Measurements from ENCODE around the gene ATXN10. TPM values are rescaled to one million over a fixed set of nuclear protein-coding genes. Genes with fewer than 3 reads are reported as not detected.

ATXN10 gene
- total RNA-seq, 1 experiment from 2014 or later: 303 TPM

DNA sequence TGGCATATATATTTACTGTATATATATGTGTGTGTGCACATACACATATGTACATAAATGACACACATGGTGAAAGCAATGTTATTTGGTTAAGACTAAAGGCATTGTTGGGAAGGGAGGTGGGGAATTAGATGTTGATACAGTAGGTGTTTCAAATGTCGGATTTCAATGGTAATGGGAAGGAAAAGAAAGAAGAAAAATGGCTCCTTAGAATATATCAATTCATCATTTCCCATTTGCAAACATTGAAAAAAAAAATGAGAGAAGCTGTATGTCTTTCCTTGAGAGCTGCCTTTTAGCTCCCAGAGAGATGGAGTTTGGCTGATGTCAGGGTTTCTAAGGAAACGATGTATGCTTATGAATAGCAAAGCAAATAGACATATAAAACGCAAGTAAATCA is 33.4 kb upstream of the ATXN10 start:
- ChIA-PET POLR2A (ENCODE audit: unreplicated experiment) (interaction anchor here (0.5 to 0.7 kb wide), 2 partner anchors 49 to 338 kb away, joined by 3 read pairs; no protein-coding TSS in a partner anchor), CTCF (no interaction called here)
- no peak for TF ChIP-seq EZH2 (IDR thresholded peaks at IDR 0.05; ENCODE audit: low read depth)
- intact Hi-C loops (cut with micrococcal nuclease; ENCODE audit: unreplicated experiment): loop anchor here (2.0 to 10.0 kb wide), 3 partner anchors 41 to 193 kb away; no protein-coding TSS in a partner anchor
- Histone ChIP-seq H3F3A (ENCODE audit: insufficient read depth, low read depth) (peaks cover 36% of the 10 kb centered on the region), H3K4me1 (replicated peaks; ENCODE audit: insufficient read depth) (peaks cover 45% of the 10 kb centered on the region), H3K36me3 (ENCODE audit: low read depth) (no peaks in the 10 kb centered on the region), H3K9me3 (ENCODE audit: insufficient read depth, low read depth) (peaks cover 3% of the 10 kb centered on the region; the same call in 1 of the 2 replicates), H3K9me2 (ENCODE audit: insufficient read depth) (no peaks in the 10 kb centered on the region), H4K20me1 (ENCODE audit: insufficient read depth) (no peaks in the 10 kb centered on the region), H3K79me2 (ENCODE audit: low read depth) (no peaks in the 10 kb centered on the region), H3K4me2 (peak overlapping the region; percentile 67), H3K4me3 (no peak overlapping the region; the same call in 1 of the 2 replicates), H2AFZ (no peak overlapping the region; the same call in 1 of the 2 replicates), H3K27ac (peak overlapping the region; percentile 95), H3K27me3 (ENCODE audit: insufficient read depth, low read depth) (no peaks in the 10 kb centered on the region)
- no TSS peak for BruUV-seq (replicated peaks)
- no peak for DNase-seq

DNA sequence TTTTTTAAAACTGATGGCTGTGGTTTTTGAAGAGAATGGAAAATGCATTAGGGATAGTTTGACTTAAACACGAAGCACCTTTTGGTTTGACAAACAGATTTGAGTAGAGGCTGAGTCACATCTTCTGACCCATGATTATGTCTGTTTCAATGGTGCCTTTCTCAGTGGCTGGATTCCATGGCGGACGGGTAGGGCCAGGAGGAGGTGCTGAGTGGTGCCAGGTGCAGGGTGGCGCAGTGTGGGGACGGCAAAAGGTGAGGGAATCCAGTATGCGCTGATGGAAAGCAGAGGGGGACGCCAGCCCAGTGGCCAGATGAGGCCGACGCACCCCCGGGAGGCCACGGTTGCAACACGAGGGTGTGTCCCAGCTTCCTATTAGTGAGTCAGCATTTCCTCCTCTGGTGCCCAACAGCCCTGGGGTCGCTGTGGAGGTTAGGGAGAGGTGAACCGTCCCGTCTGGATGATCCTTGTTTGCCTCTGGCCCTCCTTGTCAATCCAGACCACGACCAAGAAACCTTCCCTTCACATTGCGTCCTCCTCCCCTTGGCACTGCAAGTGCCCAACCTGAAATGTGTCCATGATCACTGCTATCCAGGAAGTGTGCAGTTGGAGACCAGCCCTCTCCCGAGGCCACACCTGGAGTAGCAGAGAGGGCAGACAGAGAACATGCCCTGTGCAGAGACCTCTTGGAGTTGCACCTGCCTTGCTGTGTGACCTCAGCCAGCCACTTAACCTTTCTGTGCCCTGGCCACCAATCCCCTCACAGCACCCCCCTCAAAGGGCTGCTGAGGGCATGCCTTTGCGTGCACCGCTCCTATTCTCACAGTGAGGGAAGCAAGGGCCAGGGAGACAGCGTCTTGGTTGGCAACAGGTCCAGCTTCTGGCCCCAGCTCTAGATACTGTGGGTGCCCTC is 32.5 kb upstream of the ATXN10 start:
- peaks cover 37% of the 10 kb centered on the region for H3F3A ChIP-seq (ENCODE audit: insufficient read depth, low read depth)
- no peaks in the 10 kb centered on the region for H3K27me3 ChIP-seq (ENCODE audit: insufficient read depth, low read depth)
- peak overlapping the region; percentile 24; the same call in 1 of the 2 replicates for H3K4me3 ChIP-seq
- ChIA-PET POLR2A (ENCODE audit: unreplicated experiment) (no interaction called here), CTCF (interaction anchor here (0.6 kb wide), 1 partner anchor 225 kb away, joined by 6 read pairs; no protein-coding TSS in a partner anchor)
- no peaks in the 10 kb centered on the region for H4K20me1 ChIP-seq (ENCODE audit: insufficient read depth)
- no peaks in the 10 kb centered on the region for H3K9me2 ChIP-seq (ENCODE audit: insufficient read depth)
- H3K4me2 ChIP-seq: peak overlapping the region; percentile 67
- intact Hi-C loops (cut with micrococcal nuclease; ENCODE audit: unreplicated experiment): loop anchor here (1.0 to 10.0 kb wide), 5 partner anchors 13 to 194 kb away; no protein-coding TSS in a partner anchor
- peak overlapping the region; percentile 62 for H2AFZ ChIP-seq
- peak overlapping the region; percentile 95 for H3K27ac ChIP-seq
- no peaks in the 10 kb centered on the region for H3K36me3 ChIP-seq (ENCODE audit: low read depth)
- TF ChIP-seq EZH2 (IDR thresholded peaks at IDR 0.05; ENCODE audit: low read depth): no peak
- TF ChIP-seq, protein P1, sequence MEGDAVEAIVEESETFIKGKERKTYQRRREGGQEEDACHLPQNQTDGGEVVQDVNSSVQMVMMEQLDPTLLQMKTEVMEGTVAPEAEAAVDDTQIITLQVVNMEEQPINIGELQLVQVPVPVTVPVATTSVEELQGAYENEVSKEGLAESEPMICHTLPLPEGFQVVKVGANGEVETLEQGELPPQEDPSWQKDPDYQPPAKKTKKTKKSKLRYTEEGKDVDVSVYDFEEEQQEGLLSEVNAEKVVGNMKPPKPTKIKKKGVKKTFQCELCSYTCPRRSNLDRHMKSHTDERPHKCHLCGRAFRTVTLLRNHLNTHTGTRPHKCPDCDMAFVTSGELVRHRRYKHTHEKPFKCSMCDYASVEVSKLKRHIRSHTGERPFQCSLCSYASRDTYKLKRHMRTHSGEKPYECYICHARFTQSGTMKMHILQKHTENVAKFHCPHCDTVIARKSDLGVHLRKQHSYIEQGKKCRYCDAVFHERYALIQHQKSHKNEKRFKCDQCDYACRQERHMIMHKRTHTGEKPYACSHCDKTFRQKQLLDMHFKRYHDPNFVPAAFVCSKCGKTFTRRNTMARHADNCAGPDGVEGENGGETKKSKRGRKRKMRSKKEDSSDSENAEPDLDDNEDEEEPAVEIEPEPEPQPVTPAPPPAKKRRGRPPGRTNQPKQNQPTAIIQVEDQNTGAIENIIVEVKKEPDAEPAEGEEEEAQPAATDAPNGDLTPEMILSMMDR (conservative IDR thresholded peaks at IDR 0.05): no peak
- BruUV-seq (replicated peaks): no TSS peak
- peaks cover 49% of the 10 kb centered on the region for H3K4me1 ChIP-seq (replicated peaks; ENCODE audit: insufficient read depth)
- no peaks in the 10 kb centered on the region for H3K79me2 ChIP-seq (ENCODE audit: low read depth)
- peaks cover 3% of the 10 kb centered on the region; the same call in 1 of the 2 replicates for H3K9me3 ChIP-seq (ENCODE audit: insufficient read depth, low read depth)
- DNase-seq: peak; percentile 94 to 97

DNA sequence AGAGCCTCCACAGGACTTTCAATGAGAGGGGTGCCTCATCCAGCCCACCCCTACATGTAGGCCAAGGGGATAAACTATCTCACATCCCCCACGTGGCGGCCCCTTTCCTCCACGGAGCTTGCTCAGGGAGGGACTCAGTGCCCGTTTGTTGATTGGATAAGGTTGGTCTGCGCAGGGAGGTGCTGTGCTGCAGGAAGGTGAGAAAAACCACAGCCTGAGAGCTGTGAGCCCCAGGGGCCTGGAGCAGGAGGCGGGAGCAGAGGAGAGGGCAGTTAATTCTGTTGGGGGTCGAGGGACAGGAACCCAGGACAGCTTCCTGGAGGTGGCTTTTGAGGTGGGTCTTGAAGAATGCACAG is 31.9 kb upstream of the ATXN10 start:
- H3K36me3 ChIP-seq (ENCODE audit: low read depth): no peaks in the 10 kb centered on the region
- H2AFZ ChIP-seq: no peak overlapping the region
- no peaks in the 10 kb centered on the region for H3K79me2 ChIP-seq (ENCODE audit: low read depth)
- CTCF ChIA-PET: interaction anchor here (0.6 kb wide), 1 partner anchor 225 kb away, joined by 6 read pairs; no protein-coding TSS in a partner anchor
- H3K4me2 ChIP-seq: peak overlapping the region; percentile 67
- peak overlapping the region; percentile 95 for H3K27ac ChIP-seq
- H3K9me2 ChIP-seq (ENCODE audit: insufficient read depth): no peaks in the 10 kb centered on the region
- TF ChIP-seq EZH2 (IDR thresholded peaks at IDR 0.05; ENCODE audit: low read depth): no peak
- TF ChIP-seq, protein P1 (conservative IDR thresholded peaks at IDR 0.05): no peak
- TSS peak; percentile 85 for BruUV-seq (replicated peaks)
- H3K4me3 ChIP-seq: no peak overlapping the region
- no peaks in the 10 kb centered on the region for H4K20me1 ChIP-seq (ENCODE audit: insufficient read depth)
- H3K9me3 ChIP-seq (ENCODE audit: insufficient read depth, low read depth): peaks cover 3% of the 10 kb centered on the region; the same call in 1 of the 2 replicates
- peaks cover 37% of the 10 kb centered on the region for H3F3A ChIP-seq (ENCODE audit: insufficient read depth, low read depth)
- peaks cover 50% of the 10 kb centered on the region for H3K4me1 ChIP-seq (replicated peaks; ENCODE audit: insufficient read depth)
- no peaks in the 10 kb centered on the region for H3K27me3 ChIP-seq (ENCODE audit: insufficient read depth, low read depth)
- no peak for DNase-seq
- POLR2A ChIA-PET (ENCODE audit: unreplicated experiment): interaction anchor here (0.7 kb wide), 1 partner anchor 49 kb away, joined by 4 read pairs; no protein-coding TSS in a partner anchor
- intact Hi-C loops (cut with micrococcal nuclease; ENCODE audit: unreplicated experiment): loop anchor here (1.0 to 10.0 kb wide), 7 partner anchors 13 to 475 kb away; no protein-coding TSS in a partner anchor

All from PC-9 (cell line).